NCI-H2081 (cell line): ENCODE data around the gene AWAT1.
"Not testable (repeated sequence)": the region's sequence is repeated elsewhere in the genome, so short reads cannot be mapped to it uniquely, and the experiment has no call there.

Source experiments
- DNase-seq, 2 experiments: peaks; one replicate each; lab custom pipeline; 2025; lab: John Stamatoyannopoulos, UW

AWAT1 gene

DNA sequence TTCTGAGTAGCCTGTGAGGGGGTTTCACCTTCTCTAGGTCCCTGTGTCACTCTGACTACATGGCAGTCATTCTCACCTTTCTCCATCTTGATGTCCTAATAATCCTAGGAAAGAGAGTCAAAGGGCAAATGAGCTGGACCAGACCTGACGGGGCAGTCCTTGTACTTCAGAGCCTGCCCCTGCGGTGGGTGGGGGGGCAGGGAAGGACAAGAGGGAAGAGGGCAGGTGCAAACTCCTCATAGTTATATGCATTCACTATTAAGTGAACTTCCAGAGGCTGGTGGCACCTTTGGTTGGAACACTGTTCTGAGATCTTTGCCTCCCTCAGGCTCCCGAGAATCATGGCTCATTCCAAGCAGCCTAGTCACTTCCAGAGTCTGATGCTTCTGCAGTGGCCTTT, at the start of gene AWAT1:
Gene AWAT1 (plus strand): TSS at position 301 of the 400 bp plus-strand sequence. CDS start 41 bp downstream, at position 342.
- no peak for DNase-seq

DNA sequence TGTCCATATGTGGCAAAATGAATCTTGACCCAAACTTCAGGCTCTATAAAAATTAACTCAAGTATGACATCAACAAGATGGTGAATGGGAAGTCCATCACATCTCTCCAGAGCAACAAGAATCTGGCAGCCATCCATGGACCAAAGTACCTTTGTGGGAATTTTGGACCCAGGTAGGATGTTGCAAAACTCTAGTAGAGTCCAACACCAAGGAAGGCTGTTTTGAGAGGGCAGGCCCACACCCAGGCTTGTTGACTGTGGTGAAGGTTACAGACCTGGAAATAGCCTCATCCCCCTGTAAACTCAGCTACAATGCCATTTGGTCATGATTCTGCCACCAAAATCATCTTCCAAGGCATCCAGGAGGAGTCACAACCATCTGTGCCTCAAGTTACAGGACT, 44.2 kb upstream of the AWAT1 start:
- DNase-seq, result no peak

DNA sequence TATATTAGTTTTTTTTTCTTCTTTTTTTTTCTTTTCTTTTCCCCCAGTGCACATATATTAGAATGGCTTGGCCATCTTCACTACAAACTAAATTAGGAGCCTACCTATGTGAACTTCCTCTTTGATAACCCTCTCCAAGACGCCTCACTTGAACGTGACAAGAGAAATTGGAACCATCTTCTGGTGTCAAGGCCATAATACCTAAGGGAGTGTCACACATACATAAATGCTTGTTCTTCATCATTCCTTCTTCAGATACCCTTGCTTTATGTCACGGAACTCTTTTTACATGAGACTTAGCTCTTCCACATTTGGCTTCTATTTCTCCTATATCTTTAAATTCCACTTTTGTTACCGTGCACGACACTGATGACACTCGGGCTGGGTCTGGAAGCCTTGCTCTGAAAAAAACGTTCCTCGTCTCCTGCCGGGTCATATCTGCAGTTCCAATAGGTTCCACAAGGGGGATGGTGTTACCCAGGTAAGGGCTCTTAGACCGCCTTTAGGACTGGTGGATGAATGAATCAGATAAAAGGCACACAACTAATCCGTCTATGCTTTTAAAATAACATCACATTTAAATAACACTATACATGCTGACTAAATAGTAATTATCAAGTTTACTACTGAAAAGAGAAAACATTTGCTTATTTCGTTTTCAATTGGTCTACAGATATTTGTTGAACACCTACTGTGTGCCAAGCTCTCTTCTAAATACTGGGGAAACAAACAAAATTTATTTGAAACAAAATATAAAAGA, 37.3 kb upstream of the AWAT1 start:
- DNase-seq, result peak; percentile 64 to 72

DNA sequence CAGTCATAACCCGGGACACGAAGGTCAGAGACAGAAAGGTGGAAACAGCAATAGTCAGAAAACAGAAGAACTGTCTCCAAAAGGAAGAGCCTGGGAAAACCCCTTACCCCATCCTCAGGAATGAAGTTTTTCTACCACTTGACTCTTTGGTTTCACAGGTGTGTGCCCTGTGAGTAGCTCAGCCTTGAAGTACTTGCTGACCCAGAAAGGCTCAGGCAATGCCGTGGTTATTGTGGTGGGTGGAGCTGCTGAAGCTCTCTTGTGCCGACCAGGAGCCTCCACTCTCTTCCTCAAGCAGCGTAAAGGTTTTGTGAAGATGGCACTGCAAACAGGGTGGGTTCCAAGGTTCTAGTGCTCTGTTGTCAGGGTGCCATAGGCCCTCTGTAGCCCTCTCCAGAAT, 32.7 kb upstream of the AWAT1 start:
- no peak for DNase-seq

DNA sequence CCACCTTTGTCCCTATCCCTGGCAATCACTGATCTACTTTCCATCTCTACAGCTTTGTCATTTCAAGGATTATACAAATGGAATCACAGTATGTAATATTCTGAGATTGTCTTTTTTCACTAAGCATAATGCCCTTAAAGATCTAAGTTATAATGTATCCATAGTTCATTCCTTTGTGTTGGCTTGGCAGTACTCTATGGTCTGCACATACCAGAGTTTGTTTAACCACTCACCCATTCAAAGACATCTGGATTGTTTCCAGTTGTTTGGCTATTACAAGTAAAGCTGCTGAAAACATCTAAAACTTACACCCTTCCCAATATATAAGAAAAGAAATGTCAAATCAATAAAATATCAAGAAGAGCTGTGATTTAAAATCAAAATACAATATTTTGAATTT, 26.0 kb upstream of the AWAT1 start:
- no peak for DNase-seq

DNA sequence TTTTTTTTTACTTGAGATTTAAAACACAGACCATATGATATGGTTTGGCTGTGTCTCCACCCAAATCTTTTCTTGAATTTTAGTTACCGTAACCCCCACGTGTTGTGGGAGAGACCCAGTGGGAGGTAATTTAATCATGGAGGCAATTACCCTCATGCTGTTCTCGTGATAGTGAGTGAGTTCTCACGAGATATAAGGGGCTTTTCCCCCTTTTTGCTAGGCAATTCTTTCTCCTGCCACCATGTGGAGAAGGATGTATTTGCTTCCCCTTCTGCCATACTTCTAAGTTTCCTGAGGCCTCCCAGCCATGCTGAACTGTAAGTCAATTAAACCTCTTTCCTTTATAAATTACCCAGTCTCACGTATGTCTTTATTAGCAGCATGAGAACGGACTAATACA, 24.9 kb upstream of the AWAT1 start:
- DNase-seq, result peak in 1 of 2 experiments; percentile 11

DNA sequence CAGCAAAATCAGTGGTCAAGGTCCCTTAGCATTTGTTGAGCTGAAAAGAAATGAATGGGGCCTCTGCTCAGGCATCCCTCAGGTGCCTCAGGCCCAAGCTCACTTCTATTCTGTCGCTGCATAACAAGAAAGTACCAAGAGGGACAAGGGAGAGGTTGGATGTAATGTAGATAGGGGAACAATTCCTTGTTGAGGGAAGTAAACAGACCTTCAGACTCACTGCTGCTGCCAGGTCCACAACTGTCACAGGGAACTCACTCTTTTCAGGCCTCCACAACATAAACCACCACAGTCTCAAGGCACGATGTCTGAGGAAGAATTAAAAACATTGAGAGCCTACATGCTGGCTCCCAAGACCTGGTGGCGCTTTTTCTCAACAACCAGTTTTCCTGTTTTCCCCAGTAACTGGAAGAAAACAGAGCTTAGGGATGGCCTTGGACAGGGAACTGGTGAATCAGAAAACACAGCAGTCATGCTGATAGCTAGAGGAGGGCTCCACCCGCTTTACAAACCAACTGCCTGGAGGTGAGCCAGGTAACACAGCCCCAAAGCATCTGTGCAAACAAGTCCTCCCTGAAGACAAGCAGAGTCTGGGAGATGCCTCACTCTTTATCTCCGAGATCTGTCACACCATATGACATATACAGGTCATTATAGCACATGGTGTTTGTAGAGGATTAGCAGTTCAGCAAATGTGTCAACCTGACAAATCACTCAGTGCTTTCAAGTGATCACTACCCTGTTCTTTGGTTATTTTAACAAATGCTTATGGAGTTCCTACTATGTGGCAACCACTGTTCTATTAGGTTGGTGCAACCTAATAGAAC, 14.3 kb upstream of the AWAT1 start:
- peak; percentile 56 to 80 for DNase-seq

DNA sequence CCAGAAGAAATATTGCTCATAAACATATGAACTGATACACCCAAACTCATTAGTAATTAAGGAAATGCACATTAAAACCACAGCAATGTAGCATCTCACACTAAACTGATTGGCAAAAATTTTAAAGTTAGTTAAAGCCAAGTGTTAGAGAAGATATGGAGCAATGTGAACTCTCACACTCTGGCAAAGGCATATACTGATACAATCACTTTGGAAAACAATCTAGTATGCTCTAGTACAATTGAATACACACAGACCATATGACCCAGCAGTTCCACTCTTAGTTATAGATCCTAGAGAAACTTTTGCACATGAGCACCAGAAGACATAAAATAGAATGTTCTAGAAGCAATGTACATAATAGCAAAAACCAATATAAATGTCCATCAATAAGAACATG, 8.4 kb upstream of the AWAT1 start:
- no peak for DNase-seq

DNA sequence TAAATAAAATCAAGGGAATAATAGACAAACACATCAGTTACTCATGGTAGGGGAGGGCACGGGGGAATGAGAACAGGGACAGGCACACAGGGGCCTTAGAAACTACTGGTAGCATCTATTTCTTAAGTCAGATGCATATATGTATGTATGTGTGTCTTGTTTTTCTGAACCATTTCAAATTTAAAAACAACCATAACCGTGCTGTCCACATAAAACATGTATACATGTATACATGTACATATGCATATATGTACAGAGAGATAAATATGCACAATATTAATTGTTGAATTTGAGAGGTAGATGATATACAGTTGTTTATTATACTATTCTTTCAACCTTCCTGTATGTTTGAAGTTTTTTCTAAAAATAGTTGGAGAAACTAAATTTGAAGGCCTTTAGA, 7.8 kb upstream of the AWAT1 start:
- no peak for DNase-seq

DNA sequence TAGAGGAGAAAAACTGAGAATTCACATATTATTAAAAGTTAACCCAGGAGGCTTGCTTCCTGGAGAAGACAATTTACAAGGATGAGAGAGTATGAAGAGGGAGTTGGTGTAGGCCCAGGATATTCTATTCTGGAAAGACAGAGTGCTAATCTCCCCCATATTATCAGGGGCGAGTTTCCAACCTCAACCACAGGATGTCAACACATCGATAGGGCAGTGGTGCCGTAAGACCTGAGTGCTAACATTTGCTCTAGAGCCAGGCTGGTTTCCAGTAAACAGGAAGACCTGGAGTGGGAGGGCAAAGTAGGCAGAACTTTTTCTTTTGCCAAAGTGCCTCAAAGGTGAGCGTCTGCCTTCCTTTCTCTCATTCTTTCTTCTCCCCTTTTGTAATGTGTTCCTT, 2.8 kb upstream of the AWAT1 start:
- no peak for DNase-seq

DNA sequence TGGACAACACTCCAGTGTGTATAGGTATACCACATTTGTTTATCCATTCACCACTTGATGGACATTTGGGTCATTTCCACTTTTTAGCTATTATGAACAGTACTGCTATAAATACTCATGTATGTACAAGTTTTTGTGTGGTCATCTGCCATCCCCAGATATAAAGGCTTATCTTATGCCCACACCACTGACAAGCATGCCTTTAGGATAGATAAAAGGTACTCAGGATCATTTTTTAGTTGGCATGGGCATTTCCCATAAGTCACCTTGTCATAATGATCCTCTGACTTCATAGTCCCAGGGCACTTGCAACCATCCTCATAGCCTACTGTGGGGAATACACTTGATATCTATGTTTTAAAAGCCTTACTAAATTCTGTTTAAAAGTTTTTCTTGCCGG, 6.3 kb downstream of the AWAT1 start:
- DNase-seq, result no peak

DNA sequence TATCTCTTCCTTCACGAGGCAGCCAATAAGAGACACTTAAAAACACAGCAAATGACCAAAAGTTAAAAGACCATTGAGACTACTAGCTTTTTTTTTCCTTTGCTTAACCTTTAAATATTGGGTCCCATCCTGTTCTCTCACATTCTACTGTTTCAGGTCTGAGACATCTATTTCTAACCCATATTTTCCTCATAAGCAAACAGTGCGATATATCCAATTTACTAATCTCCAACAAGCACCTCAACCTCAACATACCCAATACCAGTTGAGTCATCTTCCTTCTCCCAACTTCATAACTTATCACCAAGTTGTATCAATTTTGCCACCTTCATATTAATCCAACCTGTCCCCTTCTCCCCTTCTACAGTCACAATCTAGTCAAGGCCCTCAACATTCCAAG, 7.0 kb downstream of the AWAT1 start:
- DNase-seq, result no peak

DNA sequence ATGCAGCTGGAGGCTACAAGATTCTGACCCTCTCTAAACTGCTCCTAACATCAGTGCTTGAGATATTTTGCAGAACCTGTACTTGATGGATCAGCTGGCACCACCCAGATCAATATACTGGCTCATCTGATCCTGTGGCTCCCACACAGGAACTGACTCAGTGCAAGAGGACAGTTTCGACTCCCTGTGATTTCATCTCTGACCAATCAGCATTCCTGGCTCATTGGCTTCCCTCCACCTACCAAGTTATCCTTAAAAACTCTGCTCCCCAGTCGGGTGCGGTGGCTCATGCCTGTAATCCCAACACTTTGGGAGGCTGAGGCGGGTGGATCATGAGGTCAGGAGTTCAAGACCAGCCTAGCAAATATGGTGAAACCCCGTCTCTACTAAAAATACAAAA, 9.1 kb downstream of the AWAT1 start:
- not testable (repeated sequence) for DNase-seq

DNA sequence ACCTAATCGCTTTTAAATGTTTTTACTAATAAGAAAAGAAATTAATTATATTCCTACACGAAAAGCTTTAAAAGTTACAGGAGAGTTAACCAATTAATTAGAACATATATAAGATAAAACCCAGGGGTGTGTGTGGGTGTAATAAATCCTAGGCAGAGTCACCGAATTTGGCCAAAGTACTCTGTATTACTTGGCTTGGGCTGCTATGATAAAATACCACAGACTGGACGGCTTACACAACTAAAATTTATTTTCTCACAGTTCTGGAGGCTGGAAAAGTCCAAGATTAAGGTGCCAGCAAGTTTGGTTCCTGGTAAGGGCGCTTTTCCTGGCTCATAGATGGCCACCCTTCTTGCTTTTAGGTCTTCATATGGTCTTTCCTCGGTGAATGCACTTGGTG, 10.4 kb downstream of the AWAT1 start:
- DNase-seq, result no peak

DNA sequence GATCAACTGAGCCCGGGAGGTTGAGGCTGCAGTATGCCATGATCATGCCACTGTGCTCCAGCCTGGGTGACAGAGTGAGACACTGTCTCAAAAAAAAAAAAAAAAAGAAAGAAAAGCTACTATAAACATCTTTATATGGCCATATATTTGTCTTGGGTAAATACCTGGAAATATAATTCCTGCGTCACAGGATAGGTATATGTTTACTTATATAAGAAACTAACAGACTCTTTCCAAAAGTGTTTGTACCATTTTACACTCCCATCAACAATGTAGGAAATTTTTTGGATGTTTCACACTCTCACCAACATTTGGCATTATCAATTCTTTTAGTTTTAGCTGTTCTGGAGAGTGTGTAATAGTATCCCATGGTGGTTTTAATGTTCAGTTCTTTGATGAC, 12.8 kb downstream of the AWAT1 start:
- no peak for DNase-seq

DNA sequence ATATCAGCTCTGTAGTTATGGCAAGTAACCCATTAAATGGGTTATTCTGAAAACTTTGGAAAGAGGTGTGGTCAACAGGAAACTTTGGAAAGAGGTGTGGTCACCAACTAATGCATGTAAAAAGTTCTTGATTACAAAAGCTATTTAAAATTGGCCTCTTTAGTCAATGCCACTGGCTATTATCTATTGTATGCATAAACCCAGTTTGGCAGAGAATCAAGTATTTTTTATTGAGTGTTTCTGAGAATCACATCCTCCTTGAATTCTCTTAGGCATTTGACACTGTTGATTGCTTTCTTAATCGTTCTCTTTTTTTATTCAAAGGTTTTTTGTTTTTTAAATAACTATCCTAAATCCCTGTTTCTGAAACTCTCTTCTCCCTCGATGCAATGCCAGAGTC, 18.0 kb downstream of the AWAT1 start:
- DNase-seq, result no peak

DNA sequence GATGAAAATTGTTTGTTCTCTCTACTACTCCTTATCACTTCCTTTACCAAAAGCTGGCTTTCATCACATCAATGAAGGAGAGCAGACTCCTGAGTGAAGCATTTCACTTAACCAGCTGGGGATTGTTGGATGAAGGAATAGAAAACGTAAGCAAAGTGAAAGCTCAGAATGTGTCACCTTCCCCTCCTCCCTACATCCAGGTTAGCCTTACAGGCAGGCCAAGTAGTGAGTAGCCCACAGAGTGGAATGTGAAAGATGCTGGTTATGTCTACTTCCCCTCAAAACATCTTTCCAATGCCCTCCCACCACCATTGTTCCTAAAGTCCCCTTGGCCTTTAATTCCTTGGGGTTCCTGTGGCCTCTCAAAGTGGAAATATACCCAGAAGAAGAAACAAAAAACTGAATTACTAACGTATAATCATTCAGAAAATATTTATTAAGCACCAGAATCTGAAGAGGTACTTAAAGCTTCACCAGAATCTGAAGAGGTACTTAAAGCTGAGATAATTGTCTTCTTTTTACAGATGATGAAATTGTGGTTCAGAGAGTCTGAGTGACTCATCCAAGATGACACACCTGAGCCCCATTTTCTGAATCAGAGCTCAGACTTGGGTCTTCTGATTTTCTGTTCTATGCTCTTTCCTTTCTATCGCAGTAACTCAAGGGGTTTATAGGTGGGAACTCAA, 19.1 kb downstream of the AWAT1 start:
- no peak for DNase-seq

DNA sequence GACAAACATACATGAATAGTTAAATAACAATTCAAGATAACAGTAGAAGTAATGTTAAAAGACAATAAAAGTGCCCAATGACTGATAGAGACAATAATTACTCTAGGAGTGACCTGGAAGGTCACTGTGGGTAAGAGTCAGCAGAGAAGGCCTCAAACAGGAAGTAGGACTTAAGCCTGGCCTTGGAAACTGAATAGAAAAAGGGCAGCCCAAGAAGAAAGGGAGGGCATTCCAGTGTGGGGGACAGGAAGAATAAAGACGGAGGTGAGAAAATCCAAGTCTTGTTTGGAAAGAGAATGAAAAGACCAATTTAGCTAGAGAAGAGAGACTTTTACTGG, 19.6 kb downstream of the AWAT1 start:
- DNase-seq, result no peak

DNA sequence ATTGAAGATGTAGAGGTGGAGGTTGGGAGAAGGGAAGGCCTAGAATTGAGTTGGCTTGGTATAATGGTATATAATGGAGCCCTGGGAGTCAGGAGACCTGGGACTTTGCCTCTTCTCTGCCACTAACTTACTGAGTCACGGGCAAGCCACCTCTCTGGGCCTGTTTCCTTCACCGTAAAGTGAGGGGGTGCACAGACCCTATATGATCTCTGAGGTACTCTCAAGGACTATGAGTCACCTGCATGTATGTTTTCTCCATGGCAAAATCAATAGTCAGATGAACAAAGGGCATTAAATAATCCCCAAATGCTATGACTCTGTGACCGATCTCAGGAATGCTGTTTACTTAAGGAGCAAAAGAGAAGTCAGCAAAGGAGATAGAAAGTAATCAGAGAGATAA, 20.5 kb downstream of the AWAT1 start:
- DNase-seq, result no peak

DNA sequence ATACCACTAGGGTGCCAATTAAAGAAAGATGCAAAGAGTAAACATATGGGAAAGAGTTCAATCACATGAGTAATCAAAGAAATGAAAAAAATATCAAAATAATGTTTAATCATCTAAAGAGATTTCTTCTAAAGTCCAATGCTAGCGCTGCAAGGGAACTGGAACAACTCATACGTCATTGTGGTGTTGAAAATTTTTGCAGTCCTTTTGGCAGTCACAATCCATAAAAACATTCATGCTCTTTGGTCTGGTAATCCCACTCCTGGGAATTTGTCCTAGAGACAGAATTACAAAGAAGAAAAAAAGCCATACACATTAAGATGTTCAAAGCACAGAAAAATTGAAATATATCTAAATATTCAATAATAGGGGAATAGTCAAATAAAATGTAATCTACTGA, 21.0 kb downstream of the AWAT1 start:
- no peak for DNase-seq

DNA sequence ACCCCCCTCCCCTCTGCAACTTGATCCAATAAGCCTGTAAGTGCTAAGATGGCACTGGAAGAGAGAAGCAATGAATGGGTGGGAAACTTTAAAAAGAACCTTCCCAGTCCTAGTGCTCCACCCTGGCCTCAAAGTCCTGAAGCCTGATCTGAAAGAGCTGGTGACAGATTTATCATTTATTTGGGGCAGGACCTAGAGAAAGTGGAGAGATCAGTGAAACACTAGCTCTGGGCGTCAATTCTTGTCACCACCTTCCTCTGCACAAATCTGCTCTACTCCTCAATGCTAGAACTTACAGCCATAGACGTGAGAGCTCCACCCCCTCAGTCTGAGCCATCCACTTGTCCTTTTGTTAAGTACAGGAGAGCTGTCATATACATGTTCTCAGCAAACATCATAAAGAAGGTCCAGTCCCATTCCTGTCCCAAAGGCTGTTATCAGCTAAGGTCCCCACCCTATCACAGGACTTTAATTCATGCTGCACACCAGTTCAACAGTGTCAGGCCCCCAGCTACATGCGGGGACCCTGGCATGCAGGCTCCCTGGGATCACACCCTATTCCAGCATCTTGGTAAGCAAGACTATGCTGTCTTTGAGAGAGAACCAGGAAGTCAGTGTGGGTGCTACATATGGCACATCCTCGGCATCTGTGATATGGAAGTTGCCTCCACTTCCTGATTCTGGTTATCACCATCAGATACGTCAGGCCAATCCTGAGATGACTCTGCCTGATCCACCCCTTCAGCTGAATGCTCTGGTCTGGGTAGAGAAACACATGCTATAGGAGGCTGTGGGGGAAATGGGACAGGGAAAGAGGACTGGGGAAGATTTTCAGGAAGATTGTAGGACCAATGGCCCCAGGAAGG, 23.2 kb downstream of the AWAT1 start:
- DNase-seq, result no peak

DNA sequence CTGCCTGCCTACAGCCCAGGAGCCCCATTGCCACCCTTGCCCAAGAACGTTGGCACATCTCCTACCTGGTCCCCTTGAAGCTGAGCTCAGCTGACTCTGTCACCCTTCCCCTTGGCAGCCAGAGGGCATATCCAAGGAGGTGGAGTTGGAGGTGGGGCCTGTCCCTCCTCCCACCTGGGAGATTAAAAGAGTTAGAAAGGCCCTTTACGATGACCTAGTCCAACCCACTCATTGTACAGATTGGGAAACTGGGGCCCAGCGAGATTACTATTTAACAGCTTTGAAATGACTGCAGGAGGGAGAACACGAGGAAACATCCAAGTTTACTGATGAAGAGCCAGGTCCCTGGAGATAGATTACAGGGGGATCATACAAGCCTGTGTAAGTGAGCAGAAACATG, 25.6 kb downstream of the AWAT1 start, which contains the start of gene P2RY4:
Gene P2RY4 (minus strand): TSS at position 101 of the 400 bp plus-strand sequence. CDS start 580 bp downstream, outside the sequence.
- no peak for DNase-seq
